ENCODE measurements around the gene GPRIN1.

The GPRIN1 gene

DNA sequence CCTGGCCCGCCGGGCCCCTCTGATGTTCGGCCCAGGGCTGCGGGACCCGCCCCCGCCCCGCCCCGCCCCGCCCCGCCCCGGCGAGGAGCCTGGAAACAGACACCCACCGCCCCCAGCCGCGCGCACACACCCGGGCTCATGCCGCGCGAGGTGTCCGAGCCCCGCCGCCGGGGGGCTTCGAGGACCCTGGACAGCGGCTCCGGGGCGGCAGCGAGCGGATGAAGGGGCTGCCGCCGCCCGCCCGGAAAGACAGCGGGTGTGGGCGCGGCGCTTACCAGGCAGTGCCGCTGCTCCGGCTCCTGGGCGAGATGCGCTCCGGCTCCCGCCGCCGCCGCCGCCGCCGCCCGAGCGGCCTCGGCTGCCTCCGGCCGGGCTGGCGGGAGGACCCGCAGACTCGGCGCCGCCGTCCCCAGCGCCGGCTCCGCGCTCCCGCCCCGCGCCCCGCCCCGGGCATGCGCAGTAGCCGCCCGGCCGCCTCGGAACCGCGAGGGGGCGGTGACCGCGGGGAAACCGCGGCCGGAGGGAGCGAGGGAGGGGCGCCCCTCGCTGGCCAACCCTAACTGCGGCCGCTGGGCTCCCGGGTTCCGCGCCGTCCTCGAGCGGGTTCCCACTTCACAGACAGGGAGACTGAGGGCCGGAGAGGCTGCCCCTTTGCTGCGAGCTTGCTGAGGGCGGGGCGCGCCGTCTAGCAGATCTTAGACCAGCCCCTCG is at the start of gene GPRIN1:
Gene GPRIN1, minus strand, starts transcription at position 433 of the 711 bp plus-strand sequence. CDS start 10,322 bp downstream, outside the sequence.
- peak; percentile 16 to 47 for DNase-seq

DNA sequence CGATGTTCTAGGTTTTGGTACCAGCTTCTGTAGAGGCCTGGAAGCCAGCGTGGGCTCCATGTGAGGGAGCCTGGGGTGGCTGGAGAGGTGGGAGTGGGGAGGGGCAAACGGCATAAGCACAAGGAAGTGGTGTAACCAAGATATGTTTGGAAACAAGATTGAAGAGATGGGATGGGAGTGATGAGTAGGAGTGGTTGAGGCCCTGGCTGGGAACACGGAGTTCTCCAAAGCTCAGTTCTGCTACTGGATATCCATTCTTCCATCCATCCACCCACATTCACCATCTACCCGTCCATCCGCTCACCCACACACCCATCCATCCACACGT is 49.5 kb upstream of the GPRIN1 start:
- no peak for DNase-seq

DNA sequence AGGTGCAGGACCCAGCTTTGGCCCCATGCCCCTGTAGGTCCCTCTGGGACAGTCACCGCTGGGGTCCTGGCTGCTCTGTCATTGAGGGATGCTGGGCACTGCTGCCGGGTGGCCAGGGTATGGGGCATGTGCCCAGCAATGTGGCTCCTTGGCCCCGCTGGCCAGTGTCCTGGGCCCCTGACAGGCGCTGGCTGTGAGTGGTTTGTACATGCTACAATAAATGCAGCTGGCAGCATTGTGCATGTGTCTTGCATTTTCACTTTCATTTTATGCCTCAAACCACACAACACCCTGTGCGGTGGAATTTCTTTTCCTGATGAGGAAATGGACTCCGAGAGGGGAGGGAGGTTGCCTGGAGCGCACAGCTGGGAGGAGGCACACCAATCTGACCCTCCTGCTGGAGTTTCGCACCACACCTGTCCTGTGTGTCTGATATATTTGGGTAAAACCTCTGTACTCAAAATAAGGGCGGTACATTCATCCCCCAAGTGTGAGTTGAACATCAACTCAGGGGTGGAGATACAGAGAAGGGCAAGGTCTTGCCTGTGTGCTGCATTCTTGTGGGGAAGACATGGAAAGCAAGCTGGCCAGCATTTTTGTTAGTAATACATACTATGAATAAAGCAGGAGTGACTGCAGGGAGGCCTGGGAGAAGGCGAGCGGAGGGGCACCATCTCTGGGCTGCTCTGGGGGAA is 49.0 kb upstream of the GPRIN1 start:
- no peak for DNase-seq

DNA sequence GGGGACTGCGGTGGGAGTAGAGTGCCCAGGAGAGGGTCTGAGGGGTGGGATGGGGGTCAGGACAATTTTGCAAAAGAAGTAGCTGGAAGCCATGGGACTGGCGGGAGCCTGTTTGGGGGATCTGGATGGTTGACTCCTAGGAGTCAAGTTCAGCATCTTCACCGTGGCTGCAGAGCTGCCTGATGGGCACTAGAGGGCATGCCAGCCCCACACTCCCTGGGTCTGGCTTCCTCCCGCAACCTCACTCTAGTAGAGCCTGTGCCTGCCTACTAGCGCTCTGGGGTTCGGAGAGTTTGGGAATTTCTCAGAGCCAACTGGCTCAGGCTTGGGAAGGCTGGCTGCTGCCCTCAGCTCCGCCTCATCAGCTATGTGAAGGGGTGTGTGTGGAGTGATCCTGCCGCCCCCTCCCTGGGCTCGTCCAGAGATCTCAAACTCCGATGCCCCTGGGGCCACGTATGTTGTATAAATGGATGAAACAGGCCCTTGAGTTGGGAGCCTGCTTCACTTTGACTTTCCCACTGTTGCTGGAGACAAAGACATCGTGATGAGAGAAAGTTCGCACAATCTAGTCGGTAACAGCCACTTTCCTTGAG is 48.1 kb upstream of the GPRIN1 start:
- DNase-seq: peak; percentile 46 to 81

DNA sequence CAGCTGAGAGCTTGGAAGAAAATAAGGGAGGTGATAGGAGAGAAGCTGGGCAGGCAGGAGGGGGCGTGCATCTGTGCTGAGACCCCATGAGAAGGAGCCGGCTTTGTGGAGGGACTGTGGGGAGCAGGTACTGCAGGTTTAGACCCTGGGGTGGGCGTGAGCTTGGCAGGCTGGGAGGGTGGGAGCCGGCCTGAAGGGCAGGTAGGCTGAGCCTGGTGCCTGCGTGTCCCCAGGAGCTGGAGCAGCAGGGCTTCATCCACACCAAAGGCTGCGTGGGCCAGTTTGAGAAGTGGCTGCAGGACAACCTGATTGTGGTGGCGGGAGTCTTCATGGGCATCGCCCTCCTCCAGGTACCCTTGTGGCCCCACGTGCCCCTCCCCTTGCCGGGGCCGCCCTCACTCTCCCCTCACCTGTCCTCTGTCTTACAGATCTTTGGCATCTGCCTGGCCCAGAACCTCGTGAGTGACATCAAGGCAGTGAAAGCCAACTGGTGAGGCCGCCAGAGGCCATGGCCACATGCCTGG is 46.6 kb upstream of the GPRIN1 start:
- DNase-seq: no peak

DNA sequence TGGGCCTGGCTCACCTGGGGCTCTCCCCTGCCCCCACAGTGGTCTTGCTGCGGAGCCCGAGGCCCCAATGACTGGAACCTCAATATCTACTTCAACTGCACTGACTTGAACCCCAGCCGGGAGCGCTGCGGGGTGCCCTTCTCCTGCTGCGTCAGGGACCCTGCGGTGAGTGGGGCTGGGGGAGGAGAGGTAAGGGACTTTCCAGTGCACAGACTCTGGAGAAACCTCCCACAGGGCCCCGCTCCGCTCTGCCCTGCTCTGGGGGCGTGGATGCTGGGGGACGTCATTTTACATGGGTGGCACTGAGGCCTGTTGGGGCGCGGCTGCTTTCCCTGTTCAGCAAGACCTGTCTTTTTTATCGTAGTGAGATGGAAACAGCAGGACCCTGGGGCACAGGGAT is 44.9 kb upstream of the GPRIN1 start:
- DNase-seq: no peak

DNA sequence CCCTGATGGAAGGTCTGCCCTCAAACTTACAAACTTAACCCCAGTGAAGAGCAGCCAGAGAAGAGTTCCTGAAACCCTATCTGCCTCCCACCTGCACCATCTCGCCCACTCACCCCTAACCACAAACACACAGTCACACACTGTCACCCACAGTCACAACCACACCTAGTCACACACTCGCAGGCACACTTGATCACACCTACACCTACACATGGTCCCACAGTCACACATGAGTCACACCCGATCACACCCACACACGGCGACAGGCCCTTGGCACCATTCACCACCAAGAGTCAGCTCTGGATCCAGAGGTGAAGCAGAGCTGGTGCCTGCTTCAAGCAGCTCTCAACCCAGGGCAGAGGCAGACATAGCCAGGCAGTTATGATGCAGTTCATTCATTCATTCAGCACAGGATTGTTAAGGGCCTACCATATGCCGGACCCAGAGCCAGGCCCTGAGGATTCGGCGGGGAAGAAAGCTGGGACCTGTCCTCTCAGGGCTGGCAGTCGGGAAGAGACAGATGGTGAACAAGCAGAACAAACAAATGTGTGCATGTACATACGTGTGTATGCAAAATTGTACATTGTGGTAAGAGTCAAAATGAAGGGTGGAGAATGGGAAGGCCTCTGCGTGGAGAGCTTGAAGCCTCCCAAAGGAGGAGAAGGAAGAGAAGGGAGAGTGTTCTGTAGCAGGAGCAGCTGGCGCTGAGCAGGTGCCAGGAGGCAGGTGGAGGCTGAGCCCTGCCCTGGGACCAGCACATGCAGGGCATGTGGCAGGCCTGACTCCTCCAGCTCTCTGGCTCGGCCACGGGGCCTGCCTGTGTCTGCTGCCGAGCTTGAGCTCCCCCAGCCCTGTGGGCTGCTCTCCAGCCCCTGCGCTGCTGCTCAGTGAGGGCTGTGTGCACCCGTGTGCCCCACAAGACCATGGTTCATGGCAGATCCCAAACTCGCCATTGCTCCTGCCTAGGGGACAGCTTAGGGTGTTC is 43.7 kb upstream of the GPRIN1 start:
- no peak for DNase-seq

DNA sequence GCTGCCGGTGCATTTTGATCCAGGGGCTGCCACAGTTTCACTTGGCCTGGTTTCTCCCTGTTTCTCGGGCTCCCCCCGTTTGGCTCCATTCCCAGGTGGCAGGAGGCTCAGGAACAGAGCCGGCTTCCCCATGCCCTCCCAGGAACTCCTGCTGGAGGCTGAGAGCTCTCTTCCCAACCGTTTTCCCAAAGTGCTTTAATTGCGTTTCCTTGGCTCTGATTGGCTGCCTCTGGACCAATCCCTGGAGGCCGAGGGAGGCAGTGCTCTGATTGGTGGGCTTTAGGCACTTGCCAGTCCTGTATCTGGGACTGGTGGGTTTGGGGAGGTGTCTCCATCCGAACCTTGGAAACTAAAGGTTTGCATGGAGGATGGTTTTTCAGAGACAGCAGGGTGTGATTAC is 42.2 kb upstream of the GPRIN1 start:
- peak; percentile 14 to 31 for DNase-seq

DNA sequence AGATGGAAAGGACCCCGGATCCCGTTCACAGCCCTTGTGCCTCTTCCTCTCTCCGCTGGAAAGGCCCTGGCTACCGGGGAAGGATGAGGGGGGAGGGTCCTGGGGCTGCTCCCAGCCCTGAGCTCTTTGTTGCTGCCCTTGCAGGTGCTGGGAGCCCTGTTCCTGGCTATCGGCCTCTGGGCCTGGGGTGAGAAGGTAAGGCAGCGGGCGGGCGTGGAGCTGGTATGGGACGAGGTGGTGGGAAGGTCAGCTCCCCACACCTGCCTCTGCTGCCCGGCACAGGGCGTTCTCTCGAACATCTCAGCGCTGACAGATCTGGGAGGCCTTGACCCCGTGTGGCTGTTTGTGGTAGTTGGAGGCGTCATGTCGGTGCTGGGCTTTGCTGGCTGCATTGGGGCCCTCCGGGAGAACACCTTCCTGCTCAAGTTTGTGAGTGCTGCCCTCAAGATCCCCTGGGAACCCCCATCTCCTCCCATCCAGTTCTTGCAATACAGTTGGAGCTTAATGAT is 41.6 kb upstream of the GPRIN1 start:
- no peak for DNase-seq

DNA sequence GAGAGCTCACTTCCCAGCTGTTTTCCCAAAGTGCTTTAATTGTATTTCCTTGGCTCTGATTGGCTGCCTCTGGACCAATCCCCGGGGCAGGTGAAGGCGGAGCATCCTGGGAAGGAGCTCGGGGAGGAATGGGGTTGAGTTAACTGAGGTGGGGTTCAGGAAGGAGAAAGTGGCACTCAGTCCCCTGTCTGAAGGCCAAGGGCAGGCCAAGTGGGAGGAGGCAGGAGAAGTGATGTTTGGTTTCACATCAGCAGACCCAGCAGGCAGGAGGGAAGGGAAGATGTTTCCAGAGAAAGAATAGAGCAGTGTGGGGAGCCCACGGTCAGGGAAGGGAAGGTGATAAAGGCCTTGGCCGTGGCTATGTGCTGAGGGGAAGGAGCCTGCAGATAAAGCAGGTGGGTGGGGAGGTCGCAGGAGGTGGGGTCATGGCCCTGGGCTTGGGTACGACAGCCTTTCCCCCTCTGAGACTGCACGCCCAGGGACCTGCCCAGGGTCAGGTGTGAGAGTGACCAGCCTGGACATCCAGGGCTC is 40.5 kb upstream of the GPRIN1 start:
- no peak for DNase-seq

DNA sequence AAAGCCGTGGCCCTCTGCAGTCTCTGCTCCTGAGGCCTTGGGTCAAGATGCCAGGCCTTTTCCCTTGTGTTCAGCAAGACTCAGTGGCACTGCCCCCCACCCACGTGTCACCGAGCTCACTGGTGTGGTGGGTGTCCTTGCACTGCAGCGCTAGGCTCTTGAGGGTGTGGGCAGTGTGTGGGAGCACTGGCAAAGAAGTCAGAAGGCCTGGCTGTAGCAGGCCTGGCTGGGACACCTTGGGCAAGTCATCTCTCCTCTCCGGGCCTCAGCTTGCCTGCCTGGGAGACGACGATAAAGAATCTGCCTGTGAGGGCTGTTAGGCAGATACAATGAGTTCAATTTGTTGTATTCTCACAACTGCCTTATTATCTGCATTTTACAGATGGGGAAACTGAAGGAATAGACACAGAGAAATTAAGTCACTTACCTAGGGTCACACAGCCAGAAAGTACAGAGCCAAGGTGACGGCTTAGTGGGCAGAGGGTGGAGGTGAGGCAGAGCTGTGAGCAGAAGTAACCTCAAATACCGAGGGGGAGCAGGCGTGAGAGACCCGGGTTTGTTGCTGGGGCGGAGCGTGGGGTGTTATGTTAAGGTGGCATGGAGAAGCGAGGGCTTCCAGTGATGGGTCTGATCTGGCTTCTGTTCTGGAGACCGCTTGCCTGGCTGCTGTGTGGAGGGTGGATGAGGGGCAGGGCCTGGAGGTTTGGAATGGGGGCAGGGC is 38.7 kb upstream of the GPRIN1 start:
- DNase-seq: no peak

DNA sequence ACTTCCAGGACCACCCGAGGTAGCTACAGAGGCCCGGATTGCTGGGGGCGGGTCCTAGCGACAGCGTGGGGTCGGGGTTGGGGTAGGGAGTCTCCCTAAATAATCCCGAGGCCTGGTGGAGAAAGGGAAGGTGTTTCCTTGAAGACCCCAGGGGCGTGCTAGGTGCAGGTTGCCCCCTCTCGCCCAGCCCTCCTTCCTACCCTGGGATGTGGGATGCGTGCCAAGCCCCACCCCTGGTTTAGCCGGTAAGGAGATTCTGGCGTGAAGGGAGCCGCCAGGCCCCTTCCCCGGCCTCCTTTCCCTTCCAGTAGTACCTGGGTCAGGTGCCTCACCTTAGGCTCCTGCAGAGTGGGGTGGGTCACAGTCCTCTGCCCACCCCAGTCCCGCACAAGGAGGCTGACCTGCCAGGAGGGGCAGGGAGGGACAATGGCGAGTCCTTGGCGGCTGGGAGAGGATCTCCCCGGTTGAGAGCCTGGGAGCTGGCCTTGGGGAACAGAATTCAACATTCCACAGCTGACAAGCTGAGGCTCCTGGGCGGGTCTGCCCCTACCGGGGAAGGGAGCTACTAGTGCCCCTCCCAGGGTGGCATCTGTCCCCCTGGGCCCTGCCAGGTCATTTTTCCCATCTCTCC is 38.0 kb upstream of the GPRIN1 start:
- no peak for DNase-seq

DNA sequence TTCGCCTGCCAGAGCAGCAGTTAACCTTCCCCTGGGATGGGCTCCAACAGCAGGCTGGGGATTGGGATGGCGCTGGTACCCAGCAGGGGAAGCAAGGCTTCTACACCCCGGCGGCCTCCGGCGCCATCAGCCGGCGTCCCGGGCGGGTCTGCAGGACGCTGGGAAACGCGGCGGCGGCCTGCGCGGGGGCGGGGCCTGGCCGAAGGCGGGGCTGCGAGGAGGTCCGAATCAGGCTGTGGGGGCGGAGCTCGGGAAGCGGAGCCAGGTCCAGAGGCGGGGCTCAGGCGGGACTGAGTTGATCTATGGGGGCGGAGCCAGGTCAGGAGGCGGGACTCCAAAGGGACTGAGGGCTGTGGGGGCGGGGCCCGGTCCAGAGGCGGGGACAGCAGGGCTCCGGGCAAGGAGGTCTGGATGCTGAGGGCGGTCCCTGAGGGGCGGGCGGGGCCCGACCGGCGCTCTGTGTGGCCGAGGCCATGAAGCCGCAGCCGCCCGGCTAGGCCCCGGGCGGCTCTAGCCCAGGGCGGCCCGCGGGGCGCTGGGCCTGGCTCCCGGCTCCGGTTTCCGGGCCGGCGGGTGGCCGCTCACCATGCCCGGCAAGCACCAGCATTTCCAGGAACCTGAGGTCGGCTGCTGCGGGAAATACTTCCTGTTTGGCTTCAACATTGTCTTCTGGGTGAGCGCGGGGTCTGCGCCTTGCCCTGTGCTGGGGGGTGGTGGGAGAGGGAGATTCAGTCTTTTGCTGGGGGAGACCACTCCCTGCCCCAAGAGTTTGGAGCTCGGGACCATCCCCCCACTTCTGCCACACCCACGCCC is 37.3 kb upstream of the GPRIN1 start, which contains the start of gene TSPAN17:
Gene TSPAN17, plus strand, starts transcription at position 455 of the 813 bp plus-strand sequence. Its CDS starts 132 bp downstream, at position 587.
- DNase-seq: peak; percentile 99

DNA sequence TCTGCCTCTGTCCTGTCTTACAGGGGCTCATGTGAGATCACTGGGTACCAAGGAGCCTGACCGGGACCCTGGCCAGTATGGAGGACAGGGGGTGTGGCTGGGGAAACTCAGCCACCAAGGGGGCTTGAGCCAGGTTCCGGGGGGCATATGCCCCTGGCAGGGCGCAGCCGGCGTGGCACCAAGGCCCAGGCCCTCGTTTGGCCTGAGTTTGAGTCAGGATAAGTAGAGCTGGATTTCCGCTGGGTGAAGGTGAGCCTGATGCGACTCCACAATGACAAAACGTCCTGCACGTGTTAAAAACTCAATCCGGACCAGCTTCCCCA is 36.7 kb upstream of the GPRIN1 start:
- no peak for DNase-seq

DNA sequence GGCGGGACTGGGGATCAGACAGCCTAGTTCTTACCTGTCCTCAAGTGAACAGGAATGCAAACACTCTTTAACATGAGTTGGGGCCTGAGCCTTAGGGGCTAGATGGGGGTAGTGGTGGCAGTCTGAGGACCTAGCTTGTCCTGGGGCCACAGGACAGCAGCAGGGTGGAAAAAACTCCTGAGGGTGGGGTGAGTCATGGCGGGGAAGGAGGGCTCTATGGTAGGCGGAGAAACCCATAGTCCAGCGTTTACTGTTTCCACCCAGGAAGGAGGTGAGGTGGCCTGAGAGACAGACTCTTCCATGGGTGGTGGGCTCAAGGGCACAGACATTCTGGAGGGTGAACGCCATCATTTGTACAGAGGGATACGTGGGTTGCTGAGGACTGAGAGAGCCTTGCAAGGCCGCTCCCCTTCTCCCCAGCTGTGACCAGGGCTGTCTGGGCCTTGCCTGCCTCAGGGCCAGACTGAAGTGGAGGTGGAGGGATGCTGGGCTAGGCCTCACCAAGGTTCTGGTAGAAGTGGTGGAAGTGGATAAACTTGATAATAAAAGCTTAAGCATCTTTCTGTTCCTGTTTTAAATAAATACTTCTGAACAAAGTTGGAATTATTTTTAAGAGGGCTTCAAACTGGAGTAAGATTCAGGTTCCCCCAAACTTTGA is 36.2 kb upstream of the GPRIN1 start:
- no peak for DNase-seq

DNA sequence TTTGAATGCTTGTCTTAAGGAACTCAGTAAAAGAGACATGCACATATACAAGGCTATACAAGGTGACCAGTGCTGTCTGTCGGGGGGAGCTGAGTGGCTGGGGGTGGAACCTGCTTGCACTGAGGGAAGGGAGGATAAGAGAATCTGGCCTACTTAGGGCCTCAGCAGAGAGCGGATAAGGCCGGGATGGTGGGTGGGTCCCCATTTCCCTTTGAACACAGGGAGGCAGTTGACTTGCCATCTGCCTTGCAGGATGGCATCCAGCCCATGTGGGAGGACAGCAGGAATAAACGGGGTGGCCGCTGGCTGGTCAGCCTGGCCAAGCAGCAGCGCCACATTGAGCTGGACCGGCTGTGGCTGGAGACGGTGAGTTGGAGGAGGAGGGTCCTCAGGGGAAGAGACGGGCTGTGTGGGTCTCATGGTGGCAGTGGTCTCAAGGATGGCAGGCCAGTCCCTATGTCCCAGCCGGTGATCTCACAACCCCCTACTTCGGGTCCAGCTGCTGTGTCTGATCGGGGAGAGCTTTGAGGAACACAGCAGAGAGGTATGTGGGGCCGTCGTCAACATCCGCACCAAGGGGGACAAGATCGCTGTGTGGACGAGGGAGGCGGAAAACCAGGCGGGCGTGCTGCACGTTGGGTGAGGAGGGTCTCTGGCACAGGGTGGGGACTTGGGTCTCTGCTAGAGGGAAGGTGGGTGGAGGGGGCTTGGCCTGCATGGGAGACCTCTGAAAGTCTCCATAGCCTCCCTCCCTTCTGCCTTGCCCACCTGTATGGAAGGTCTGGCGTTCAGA is 35.1 kb upstream of the GPRIN1 start:
- DNase-seq: no peak

DNA sequence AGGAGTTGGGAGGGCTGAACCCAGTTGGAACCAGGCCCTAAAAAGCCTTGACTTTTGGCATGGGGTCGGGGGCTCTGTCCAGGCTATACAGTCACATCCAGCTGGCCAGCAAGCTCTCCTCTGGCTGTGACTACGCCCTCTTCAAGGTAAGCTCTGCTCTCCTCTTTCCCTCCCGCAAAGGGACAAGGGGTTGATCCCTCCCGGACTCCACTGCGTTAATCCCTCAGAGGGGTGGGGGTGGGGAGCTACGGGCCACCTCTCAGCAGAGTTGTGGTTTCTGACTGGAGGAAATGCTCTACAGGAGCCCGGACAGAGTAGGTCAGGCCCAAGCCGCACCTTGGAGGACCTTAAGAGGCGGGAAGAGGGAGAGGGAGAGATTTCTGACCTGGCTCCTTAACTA is 34.3 kb upstream of the GPRIN1 start:
- DNase-seq: no peak

DNA sequence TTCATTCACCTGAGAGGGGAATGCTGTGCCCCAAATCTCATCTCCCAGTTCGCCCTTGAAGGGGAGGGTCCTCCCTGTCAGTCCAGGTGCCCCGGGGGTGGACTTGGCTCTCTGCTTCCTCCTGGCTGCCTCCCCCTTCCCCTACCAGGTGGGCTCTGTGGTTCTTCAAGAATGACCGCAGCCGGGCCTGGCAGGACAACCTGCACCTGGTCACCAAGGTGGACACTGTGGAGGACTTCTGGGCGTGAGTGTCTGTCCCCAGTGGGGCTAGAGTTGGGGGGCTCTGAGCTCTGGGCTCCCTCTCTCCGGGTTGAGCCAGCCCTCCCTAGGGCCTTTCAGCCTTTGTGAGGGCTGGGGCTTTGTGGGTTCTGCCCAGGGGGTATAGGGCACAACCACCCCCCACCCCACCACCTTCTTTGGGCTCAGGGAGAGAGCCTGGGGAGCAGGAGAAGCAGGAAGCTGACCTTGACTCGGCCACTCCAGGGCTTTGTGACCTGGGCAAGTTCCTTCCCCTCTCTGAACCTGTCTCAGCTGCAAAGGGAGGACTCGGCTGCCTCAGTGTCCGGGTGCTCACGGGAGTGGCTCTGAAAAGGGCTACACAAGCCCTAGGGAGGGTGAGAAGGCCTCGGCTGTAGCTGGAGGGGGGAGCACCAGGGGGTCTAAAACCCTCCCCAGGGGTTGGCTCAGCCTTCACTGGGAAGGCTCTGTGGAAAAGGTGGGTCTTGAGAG is 33.7 kb upstream of the GPRIN1 start:
- DNase-seq: no peak
